ENCODE data around the gene SDK2. TPM values are rescaled to one million over a fixed set of nuclear protein-coding genes. Genes with fewer than 3 reads are reported as not detected.

The SDK2 gene
- total and polyA plus RNA-seq, 2 experiments from 2014 or later = 0.74 to 5.1 TPM

DNA sequence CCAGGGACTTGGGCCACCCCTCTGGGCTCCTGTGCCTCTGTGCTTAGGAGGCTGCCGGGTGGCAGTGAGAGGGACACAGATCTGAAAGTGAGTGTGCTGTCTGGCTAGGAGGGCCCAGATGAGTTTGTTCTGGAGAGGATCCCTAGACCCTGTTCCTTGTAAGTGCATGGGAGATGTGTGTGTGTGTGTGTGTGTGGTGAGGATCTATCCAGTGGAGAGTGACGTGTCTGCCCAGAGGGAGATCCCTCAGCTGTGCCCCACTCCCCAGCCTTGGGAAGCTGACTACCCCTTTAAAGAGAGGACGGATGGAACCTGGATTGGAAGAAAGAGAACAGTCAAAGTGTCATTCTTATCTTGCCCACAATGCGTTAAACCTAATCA is 306.9 kb downstream of the SDK2 start (continued):
- TF ChIP-seq, protein P1, sequence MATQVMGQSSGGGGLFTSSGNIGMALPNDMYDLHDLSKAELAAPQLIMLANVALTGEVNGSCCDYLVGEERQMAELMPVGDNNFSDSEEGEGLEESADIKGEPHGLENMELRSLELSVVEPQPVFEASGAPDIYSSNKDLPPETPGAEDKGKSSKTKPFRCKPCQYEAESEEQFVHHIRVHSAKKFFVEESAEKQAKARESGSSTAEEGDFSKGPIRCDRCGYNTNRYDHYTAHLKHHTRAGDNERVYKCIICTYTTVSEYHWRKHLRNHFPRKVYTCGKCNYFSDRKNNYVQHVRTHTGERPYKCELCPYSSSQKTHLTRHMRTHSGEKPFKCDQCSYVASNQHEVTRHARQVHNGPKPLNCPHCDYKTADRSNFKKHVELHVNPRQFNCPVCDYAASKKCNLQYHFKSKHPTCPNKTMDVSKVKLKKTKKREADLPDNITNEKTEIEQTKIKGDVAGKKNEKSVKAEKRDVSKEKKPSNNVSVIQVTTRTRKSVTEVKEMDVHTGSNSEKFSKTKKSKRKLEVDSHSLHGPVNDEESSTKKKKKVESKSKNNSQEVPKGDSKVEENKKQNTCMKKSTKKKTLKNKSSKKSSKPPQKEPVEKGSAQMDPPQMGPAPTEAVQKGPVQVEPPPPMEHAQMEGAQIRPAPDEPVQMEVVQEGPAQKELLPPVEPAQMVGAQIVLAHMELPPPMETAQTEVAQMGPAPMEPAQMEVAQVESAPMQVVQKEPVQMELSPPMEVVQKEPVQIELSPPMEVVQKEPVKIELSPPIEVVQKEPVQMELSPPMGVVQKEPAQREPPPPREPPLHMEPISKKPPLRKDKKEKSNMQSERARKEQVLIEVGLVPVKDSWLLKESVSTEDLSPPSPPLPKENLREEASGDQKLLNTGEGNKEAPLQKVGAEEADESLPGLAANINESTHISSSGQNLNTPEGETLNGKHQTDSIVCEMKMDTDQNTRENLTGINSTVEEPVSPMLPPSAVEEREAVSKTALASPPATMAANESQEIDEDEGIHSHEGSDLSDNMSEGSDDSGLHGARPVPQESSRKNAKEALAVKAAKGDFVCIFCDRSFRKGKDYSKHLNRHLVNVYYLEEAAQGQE (IDR thresholded peaks at IDR 0.05; ENCODE audit: unreplicated experiment) = no peak

DNA sequence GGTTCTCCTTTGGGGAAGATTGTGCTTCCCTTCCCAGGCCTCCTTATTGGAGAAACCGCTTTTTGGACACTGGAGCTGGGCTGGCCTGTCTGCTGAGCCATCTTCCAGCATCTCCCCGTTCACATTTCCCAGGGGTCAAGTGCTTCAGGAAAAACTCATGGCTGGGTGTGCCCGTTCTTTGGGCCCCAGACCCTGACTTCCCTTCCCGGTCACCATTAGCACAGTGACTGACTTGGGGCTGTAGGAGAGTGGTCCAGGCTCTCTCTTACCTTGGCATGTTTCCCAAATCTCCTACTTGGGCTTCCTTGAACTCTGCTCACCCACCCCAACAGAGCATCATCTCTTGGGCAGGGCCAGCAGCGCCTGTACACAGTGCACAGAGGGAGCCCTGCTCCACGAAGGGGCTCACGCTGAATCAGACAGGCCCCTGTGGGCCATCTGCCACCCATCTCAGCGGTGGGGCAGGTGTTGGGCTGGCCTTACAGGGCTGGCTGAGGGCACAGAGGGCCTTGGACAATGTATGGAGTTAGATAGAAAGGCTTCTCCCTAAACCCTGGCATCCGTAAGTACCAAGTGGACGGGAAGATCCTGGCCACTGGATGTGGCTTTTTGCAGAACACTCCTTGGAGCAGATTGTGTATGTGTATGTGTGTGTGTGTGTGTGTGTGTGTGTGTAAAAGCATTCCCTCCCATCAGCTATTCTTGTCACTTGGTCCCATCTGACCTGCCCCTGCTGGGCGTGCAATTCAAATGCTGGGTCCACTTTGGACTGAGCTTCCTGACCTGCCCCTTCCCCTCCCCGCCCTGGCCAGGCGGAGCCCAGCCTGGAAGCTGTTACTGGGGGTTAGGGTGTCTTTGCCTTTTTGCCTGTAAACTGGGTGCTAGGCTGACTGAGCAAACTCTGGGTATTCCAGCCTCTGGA is 307.6 kb downstream of the SDK2 start:
- Histone ChIP-seq H3K9me2 (ENCODE audit: insufficient read depth) (no peaks in the 10 kb centered on the region), H3K36me3 (ENCODE audit: insufficient read depth) (no peaks in the 10 kb centered on the region), H4K20me1 (replicated peaks; ENCODE audit: insufficient read depth) (no peaks in the 10 kb centered on the region), H2AFZ (no peak overlapping the region), H3K4me1 (ENCODE audit: insufficient read depth) (peaks cover 6% of the 10 kb centered on the region), H3K4me2 (no peak overlapping the region), H3K27me3 (ENCODE audit: insufficient read depth) (no peaks in the 10 kb centered on the region), H3K79me2 (replicated peaks; ENCODE audit: insufficient read depth) (no peaks in the 10 kb centered on the region), H3F3A (replicated peaks; ENCODE audit: low read depth) (0 out of 2 replicates have a peak, but pooled peaks cover 4% of the 10 kb centered on the region), H3K27ac (ENCODE audit: low read depth) (no peak overlapping the region), H3K4me3 (no peak overlapping the region)
- no peak for DNase-seq (ENCODE audit: low spot score)
- Mint-ChIP-seq H3K4me3 (no peak overlapping the region), H3K4me1 (peaks cover 28% of the 10 kb centered on the region), H3K27ac (peak overlapping the region; percentile 2; the same call in 1 of the 2 replicates), H3K27me3 (ENCODE audit: insufficient read depth, low read depth, poor library complexity) (peaks cover 1% of the 10 kb centered on the region), H3K9me3 (no peaks in the 10 kb centered on the region), H3K36me3 (ENCODE audit: low read depth) (no peaks in the 10 kb centered on the region)
- TF ChIP-seq ZNF331 (CRISPR knock-in tag; IDR thresholded peaks at IDR 0.05; ENCODE audit: low read depth) = no peak
- no peak for TF ChIP-seq POLR2AphosphoS5 (IDR thresholded peaks at IDR 0.05; ENCODE audit: low read depth)
- TF ChIP-seq, protein P2, sequence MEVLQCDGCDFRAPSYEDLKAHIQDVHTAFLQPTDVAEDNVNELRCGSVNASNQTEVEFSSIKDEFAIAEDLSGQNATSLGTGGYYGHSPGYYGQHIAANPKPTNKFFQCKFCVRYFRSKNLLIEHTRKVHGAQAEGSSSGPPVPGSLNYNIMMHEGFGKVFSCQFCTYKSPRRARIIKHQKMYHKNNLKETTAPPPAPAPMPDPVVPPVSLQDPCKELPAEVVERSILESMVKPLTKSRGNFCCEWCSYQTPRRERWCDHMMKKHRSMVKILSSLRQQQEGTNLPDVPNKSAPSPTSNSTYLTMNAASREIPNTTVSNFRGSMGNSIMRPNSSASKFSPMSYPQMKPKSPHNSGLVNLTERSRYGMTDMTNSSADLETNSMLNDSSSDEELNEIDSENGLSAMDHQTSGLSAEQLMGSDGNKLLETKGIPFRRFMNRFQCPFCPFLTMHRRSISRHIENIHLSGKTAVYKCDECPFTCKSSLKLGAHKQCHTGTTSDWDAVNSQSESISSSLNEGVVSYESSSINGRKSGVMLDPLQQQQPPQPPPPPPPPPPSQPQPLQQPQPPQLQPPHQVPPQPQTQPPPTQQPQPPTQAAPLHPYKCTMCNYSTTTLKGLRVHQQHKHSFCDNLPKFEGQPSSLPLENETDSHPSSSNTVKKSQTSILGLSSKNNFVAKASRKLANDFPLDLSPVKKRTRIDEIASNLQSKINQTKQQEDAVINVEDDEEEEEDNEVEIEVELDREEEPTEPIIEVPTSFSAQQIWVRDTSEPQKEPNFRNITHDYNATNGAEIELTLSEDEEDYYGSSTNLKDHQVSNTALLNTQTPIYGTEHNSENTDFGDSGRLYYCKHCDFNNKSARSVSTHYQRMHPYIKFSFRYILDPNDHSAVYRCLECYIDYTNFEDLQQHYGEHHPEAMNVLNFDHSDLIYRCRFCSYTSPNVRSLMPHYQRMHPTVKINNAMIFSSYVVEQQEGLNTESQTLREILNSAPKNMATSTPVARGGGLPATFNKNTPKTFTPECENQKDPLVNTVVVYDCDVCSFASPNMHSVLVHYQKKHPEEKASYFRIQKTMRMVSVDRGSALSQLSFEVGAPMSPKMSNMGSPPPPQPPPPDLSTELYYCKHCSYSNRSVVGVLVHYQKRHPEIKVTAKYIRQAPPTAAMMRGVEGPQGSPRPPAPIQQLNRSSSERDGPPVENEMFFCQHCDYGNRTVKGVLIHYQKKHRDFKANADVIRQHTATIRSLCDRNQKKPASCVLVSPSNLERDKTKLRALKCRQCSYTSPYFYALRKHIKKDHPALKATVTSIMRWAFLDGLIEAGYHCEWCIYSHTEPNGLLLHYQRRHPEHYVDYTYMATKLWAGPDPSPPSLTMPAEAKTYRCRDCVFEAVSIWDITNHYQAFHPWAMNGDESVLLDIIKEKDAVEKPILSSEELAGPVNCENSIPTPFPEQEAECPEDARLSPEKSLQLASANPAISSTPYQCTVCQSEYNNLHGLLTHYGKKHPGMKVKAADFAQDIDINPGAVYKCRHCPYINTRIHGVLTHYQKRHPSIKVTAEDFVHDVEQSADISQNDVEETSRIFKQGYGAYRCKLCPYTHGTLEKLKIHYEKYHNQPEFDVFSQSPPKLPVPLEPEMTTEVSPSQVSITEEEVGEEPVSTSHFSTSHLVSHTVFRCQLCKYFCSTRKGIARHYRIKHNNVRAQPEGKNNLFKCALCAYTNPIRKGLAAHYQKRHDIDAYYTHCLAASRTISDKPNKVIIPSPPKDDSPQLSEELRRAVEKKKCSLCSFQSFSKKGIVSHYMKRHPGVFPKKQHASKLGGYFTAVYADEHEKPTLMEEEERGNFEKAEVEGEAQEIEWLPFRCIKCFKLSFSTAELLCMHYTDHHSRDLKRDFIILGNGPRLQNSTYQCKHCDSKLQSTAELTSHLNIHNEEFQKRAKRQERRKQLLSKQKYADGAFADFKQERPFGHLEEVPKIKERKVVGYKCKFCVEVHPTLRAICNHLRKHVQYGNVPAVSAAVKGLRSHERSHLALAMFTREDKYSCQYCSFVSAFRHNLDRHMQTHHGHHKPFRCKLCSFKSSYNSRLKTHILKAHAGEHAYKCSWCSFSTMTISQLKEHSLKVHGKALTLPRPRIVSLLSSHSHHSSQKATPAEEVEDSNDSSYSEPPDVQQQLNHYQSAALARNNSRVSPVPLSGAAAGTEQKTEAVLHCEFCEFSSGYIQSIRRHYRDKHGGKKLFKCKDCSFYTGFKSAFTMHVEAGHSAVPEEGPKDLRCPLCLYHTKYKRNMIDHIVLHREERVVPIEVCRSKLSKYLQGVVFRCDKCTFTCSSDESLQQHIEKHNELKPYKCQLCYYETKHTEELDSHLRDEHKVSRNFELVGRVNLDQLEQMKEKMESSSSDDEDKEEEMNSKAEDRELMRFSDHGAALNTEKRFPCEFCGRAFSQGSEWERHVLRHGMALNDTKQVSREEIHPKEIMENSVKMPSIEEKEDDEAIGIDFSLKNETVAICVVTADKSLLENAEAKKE (CRISPR knock-in tag; IDR thresholded peaks at IDR 0.05) = no peak
- no peak for TF ChIP-seq NANOG (IDR thresholded peaks at IDR 0.05; ENCODE audit: borderline replicate concordance)
- TF ChIP-seq CREB1 (CRISPR knock-in tag; IDR thresholded peaks at IDR 0.05; ENCODE audit: low read depth) = no peak
- no peak for TF ChIP-seq EZH2 (IDR thresholded peaks at IDR 0.05; ENCODE audit: low read depth, unreplicated experiment)
- no peak for TF ChIP-seq ETS1 (IDR thresholded peaks at IDR 0.05)
- no peak for TF ChIP-seq CTCF (conservative IDR thresholded peaks at IDR 0.05; ENCODE audit: low read depth in 2 of 2)
- no peak for ATAC-seq
